Glutamatergic neuron (in vitro differentiated cells): ENCODE measurements around the gene MYO5B. TPM values are rescaled to one million over a fixed set of nuclear protein-coding genes. Genes with fewer than 3 reads are reported as not detected.
A peak's percentile ranks its signal among the peaks of the same experiment; 100 is the strongest.

Experiments
- DNase-seq: peaks from one replicate; pipeline ENCODE4 v3.0.0; 2022
- H3K27ac Mint-ChIP-seq: one replicate; pipeline ENCODE4 v1.8.0; 2020; ENCODE audit warnings: mild to moderate bottlenecking, mixed read lengths, inconsistent platforms; ENCODE audit not compliant: unreplicated experiment
- H3K27me3 Mint-ChIP-seq: one replicate; pipeline ENCODE4 v1.8.0; 2020; ENCODE audit warnings: mild to moderate bottlenecking, moderate library complexity, mixed read lengths, inconsistent platforms; ENCODE audit not compliant: unreplicated experiment
- H3K36me3 Mint-ChIP-seq: one replicate; pipeline ENCODE4 v1.8.0; 2020; ENCODE audit warnings: mild to moderate bottlenecking, mixed read lengths, inconsistent platforms; ENCODE audit not compliant: unreplicated experiment
- H3K4me1 Mint-ChIP-seq: one replicate; pipeline ENCODE4 v1.8.0; 2020; ENCODE audit warnings: mild to moderate bottlenecking, low read depth, mixed read lengths, inconsistent platforms; ENCODE audit not compliant: unreplicated experiment
- H3K4me3 Mint-ChIP-seq: one replicate; pipeline ENCODE4 v1.8.0; 2020; ENCODE audit warnings: mild to moderate bottlenecking, mixed read lengths, inconsistent platforms; ENCODE audit not compliant: unreplicated experiment
- H3K9me3 Mint-ChIP-seq: one replicate; pipeline ENCODE4 v1.8.0; 2020; ENCODE audit warnings: mild to moderate bottlenecking, moderate library complexity, mixed read lengths, inconsistent platforms; ENCODE audit not compliant: unreplicated experiment
- total RNA-seq: library from RNA; stranded (reverse); fragmentation: NEBNext Ultra II Directional; extraction: Animal tissue kit (Norgen Biotek cat#: 25700); gene quantifications from one replicate; pipeline ENCODE4 v1.2.1, GENCODE V29; 2021; ENCODE audit not compliant: unreplicated experiment
- TF ChIP-seq, protein P1 (sequence below): fragments of 200-600 bp; sonication (generic); IDR thresholded peaks from one replicate; pipeline ENCODE4 v1.5.0; 2021; ENCODE audit not compliant: partially characterized antibody, unreplicated experiment

The MYO5B gene
- total RNA-seq, 1 donor from 2014 or later: 2.7 TPM

- Mint-ChIP-seq H3K36me3 (no peaks in the 10 kb centered on the region), H3K27ac (no peak overlapping the region), H3K4me3 (no peak overlapping the region), H3K4me1 (peaks cover 11% of the 10 kb centered on the region), H3K9me3 (peaks cover 4% of the 10 kb centered on the region), H3K27me3 (no peaks in the 10 kb centered on the region)
- TF ChIP-seq, protein P1, sequence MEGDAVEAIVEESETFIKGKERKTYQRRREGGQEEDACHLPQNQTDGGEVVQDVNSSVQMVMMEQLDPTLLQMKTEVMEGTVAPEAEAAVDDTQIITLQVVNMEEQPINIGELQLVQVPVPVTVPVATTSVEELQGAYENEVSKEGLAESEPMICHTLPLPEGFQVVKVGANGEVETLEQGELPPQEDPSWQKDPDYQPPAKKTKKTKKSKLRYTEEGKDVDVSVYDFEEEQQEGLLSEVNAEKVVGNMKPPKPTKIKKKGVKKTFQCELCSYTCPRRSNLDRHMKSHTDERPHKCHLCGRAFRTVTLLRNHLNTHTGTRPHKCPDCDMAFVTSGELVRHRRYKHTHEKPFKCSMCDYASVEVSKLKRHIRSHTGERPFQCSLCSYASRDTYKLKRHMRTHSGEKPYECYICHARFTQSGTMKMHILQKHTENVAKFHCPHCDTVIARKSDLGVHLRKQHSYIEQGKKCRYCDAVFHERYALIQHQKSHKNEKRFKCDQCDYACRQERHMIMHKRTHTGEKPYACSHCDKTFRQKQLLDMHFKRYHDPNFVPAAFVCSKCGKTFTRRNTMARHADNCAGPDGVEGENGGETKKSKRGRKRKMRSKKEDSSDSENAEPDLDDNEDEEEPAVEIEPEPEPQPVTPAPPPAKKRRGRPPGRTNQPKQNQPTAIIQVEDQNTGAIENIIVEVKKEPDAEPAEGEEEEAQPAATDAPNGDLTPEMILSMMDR: no peak
- DNase-seq: no peak
These were observed 141.8 kb downstream of the MYO5B start for GRCh38 chr18:50053111-50053510.

DNA sequence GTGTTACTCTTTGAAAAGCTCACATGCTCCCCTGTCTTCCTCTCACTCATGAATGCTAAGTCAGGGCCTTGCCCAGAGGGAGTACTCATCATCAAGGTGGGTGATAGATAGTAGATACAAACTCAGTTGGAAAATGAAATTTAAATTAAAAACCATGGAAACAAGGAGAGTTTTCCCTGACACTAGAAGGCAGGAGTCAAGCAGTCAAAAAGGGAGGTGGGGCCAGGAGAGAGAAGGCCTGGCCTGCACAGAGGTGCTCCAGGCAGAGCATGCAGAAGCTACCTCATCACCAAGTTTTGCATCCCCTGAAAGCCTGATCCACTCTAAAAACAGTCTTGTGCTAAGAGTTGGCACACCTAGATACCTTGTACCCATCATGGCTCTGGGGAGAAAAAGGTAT is 143.7 kb downstream of the MYO5B start:
- H3K27me3 Mint-ChIP-seq: no peaks in the 10 kb centered on the region
- peaks cover 7% of the 10 kb centered on the region for H3K4me1 Mint-ChIP-seq
- no peak overlapping the region for H3K4me3 Mint-ChIP-seq
- peaks cover 4% of the 10 kb centered on the region for H3K9me3 Mint-ChIP-seq
- H3K36me3 Mint-ChIP-seq: no peaks in the 10 kb centered on the region
- no peak overlapping the region for H3K27ac Mint-ChIP-seq
- no peak for DNase-seq
- TF ChIP-seq, protein P1: no peak

- DNase-seq: no peak
- no peak overlapping the region for H3K4me3 Mint-ChIP-seq
- H3K27ac Mint-ChIP-seq: no peak overlapping the region
- H3K27me3 Mint-ChIP-seq: no peaks in the 10 kb centered on the region
- H3K9me3 Mint-ChIP-seq: no peaks in the 10 kb centered on the region
- no peaks in the 10 kb centered on the region for H3K36me3 Mint-ChIP-seq
- H3K4me1 Mint-ChIP-seq: peaks cover 4% of the 10 kb centered on the region
- TF ChIP-seq, protein P1: no peak
These were observed 149.8 kb downstream of the MYO5B start for GRCh38 chr18:50045126-50045525.

DNA sequence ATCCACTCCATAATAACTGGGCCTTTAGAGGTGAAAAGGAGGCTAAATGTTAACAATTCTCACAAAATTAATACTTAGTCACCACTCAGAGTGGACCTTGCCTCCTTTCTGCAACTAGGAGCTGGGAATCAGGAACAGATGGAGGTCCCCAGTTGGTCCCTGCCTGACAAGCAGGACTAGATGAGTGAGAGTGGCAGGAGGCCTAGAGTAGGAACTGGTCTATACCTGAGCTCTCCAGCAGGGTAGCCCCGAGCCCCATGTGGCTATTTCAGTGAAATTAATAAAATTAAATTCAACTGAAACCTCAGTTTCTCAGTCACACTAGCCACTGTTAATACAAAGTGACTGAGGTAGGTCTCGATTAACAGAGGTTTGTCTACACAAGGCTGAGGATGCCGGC is 150.5 kb downstream of the MYO5B start:
- Mint-ChIP-seq H3K27ac (peak overlapping the region; percentile 48), H3K27me3 (no peaks in the 10 kb centered on the region), H3K9me3 (no peaks in the 10 kb centered on the region), H3K36me3 (no peaks in the 10 kb centered on the region), H3K4me3 (no peak overlapping the region), H3K4me1 (peaks cover 4% of the 10 kb centered on the region)
- TF ChIP-seq, protein P1: peak; percentile 52
- DNase-seq: peak; percentile 46

- H3K27ac Mint-ChIP-seq: no peak overlapping the region
- H3K4me3 Mint-ChIP-seq: no peak overlapping the region
- H3K36me3 Mint-ChIP-seq: no peaks in the 10 kb centered on the region
- peaks cover 4% of the 10 kb centered on the region for H3K4me1 Mint-ChIP-seq
- no peak for DNase-seq
- H3K27me3 Mint-ChIP-seq: no peaks in the 10 kb centered on the region
- no peaks in the 10 kb centered on the region for H3K9me3 Mint-ChIP-seq
- TF ChIP-seq, protein P1: no peak
These were observed 152.3 kb downstream of the MYO5B start for GRCh38 chr18:50042611-50043010.
